HAP-1 (cell line): Measurements from ENCODE around the gene CRISP1.

Experiments
- DNase-seq, 2 experiments: peaks; one replicate each; pipeline ENCODE4 v3.0.0-alpha.2; 2016 to 2020; ENCODE audit warnings: low spot score in 2 of 2
- H3K27me3 ChIP-seq: fragments of 250-450 bp; sonication (Bioruptor Pico); 2 replicates; pipeline ENCODE4 v1.5.1; 2020; ENCODE audit warnings: low read depth, mild to moderate bottlenecking, moderate library complexity
- H3K36me3 ChIP-seq: fragments of 250-450 bp; sonication (Bioruptor Pico); replicated peaks from 2 replicates; pipeline ENCODE4 v1.5.1; 2020; ENCODE audit warnings: mild to moderate bottlenecking
- H3K4me1 ChIP-seq: fragments of 250-450 bp; sonication (Bioruptor Pico); 2 replicates; pipeline ENCODE4 v1.5.1; 2020; ENCODE audit warnings: mild to moderate bottlenecking
- H3K4me3 ChIP-seq: fragments of 250-450 bp; sonication (Bioruptor Pico); 2 replicates; pipeline ENCODE4 v1.5.1; 2020; ENCODE audit warnings: mild to moderate bottlenecking, moderate library complexity
- H3K9me3 ChIP-seq: fragments of 250-450 bp; sonication (Bioruptor Pico); 2 replicates; pipeline ENCODE4 v1.5.1; 2020; ENCODE audit warnings: mild to moderate bottlenecking, moderate library complexity
- in situ Hi-C: fragments of 300-500 bp; cut with MboI; formaldehyde crosslinking; loops from 3 replicates; pipeline ENCODE4 v1.14.3; 2020; ENCODE audit warnings: low sequenced_read_pairs, inconsistent platforms, mixed read lengths

CRISP1 gene

DNA sequence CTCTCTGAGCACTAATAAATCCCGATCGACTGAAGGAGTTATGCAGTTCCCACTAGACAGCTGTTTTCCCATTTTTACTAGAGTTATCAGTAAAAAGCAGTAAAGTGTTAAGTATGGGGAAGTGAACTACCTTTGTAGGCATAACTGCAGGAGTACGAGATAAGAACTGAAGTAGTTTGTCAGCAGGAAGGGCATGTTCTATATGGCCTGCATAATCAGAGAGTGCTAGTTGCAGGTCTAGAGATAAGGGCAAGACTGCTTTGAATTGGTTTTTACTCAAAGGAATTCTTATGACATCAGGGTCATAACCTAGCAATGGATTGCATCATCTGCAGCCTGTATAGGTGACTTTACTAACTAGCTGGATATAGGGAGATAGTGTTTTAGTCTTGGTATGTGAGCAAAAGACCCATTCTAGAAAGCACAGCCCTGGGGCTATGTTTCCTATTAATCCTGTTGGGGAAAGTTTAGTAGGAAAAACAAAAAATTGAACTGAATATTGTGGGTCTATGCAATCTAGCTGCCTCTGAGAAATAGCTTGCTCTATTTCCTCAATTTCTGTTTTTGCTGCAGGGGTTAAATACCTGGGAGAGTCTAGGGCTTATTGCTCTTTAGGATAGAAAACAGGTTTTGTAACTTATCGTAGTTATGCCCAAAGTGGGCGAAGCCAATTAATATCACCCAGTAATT is 22.6 kb upstream of the CRISP1 start:
- Histone ChIP-seq H3K4me3 (no peak overlapping the region), H3K36me3 (no peaks in the 10 kb centered on the region), H3K4me1 (0 out of 2 replicates have a peak, but pooled peaks cover 2% of the 10 kb centered on the region), H3K27me3 (no peaks in the 10 kb centered on the region), H3K9me3 (no peaks in the 10 kb centered on the region)
- no peak for DNase-seq
- in situ Hi-C loops, result no loop called here

DNA sequence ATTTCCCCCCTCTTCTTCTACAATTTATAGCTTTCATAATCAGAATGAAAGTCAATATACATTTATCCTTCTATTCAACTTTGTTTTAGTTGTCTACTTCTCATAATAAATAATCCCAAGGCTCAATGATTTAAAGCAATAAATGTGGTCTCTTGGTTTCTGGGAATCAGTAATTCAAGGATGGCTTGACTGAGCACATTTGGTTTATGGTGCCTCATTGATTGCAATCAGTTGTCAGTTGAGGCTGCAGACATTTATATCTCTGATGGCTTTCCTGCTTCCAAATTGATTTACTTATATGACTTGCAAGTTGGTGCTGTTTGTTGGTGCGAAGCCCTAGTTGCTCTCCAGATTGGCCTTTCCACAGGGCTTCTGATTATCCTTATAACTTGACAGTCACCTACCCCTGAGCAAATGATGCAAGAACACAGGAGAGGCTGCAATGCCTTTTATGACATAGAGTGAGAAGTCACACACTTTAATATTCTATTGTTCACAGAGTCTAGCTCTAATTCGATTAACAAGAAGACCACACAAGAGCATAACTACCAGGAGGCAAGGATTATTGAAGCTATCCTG is 2.7 kb upstream of the CRISP1 start:
- in situ Hi-C loops, result no loop called here
- no peaks in the 10 kb centered on the region for H3K36me3 ChIP-seq
- no peaks in the 10 kb centered on the region for H3K4me1 ChIP-seq
- no peak for DNase-seq
- H3K27me3 ChIP-seq, result no peaks in the 10 kb centered on the region; the same call in 1 of the 2 replicates
- H3K9me3 ChIP-seq, result no peaks in the 10 kb centered on the region
- H3K4me3 ChIP-seq, result no peak overlapping the region

DNA sequence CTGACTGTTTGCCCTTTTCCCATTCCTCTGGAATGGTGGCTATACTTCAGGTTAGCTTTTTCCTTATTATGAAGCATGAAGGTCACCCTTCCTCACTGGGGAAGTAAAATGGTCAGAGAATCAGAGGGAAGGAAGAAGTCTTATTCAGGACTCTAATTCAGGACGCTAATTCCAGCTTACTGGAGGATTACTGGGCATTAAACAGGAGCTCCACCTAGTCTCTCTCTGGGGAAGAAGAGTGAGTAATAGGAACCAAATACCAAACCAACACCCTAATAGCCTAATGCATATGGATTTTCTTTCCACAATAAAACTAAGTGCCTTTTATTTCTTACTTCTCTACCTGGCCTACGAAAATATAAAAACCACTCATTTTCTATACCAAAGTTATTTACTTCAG is 10.1 kb downstream of the CRISP1 start:
- DNase-seq, result no peak
- no peaks in the 10 kb centered on the region for H3K9me3 ChIP-seq
- no peaks in the 10 kb centered on the region; the same call in 1 of the 2 replicates for H3K27me3 ChIP-seq
- no peak overlapping the region for H3K4me3 ChIP-seq
- no peaks in the 10 kb centered on the region for H3K36me3 ChIP-seq
- H3K4me1 ChIP-seq, result no peaks in the 10 kb centered on the region
- in situ Hi-C loops, result no loop called here

DNA sequence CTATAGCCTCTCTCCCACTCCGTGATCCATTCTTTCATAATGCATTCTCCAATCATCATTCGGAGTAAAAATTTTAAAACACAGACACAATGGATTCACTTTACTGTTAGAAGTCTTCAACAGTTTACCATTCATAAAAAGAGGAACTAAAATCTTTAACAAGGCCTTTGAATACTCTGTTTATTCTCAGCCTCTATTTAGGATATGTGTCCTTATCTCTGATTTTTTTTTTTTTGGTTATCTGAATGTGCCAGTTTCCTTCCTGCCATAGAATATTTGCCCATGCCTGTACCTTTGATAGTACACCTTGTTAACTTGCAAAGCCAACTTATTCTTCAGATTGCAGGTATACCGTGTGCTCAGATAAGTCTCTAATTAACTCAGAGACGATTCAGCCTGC is 11.1 kb downstream of the CRISP1 start:
- in situ Hi-C loops, result no loop called here
- Histone ChIP-seq H3K9me3 (no peaks in the 10 kb centered on the region), H3K27me3 (no peaks in the 10 kb centered on the region; the same call in 1 of the 2 replicates), H3K4me1 (no peaks in the 10 kb centered on the region), H3K4me3 (no peak overlapping the region), H3K36me3 (no peaks in the 10 kb centered on the region)
- DNase-seq, result no peak

DNA sequence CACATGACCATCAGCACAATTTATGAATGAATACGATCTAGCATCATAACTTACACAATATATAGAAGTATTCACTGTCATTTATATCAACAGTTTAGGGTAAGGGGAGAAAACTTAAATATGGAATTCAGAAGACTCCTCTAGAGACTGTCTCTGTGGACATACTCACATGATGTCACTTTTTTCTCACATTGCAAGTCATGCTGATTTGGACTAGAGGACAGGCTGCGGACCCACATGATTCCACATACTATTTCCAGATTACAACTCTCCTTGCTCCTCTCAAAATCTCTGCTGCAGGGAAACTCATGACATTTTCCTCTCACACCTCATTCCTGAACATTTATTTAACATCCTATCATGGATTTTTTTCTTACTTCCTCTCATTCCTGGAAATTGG is 13.4 kb downstream of the CRISP1 start:
- H3K36me3 ChIP-seq, result no peaks in the 10 kb centered on the region
- H3K27me3 ChIP-seq, result no peaks in the 10 kb centered on the region; the same call in 1 of the 2 replicates
- in situ Hi-C loops, result no loop called here
- DNase-seq, result no peak
- no peaks in the 10 kb centered on the region for H3K9me3 ChIP-seq
- no peaks in the 10 kb centered on the region for H3K4me1 ChIP-seq
- H3K4me3 ChIP-seq, result no peak overlapping the region

DNA sequence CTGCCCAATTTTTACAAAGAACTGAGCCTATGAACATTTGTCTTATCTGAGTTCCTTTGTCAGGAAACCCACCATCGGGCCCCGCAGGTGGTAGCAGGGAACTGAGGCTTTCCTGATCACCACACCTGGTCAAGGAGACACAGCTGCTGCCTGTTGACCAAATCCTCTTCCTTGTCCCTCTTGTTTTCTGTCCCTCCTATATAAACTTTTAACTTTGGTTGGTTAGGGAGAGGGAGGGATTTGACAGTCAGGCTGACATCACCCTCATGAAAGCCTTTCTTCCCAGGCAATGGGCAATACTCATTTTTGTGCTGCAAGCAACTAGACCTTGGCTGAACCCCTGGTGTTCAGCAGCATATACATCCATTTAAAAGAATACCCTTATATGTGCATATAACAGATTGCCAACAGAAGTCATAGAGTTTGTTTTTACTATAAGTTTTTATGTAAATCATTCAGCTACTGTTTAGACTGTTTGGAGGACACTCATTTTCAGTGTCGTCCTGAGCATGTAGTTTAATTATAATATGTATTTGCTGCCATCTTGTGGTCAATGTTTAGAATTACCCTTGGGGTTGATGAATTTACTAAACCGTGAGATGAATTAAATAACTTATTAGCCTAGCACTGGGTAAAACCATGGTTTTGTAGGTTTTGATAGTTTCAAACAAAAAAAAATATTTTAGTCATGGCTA is 17.0 kb downstream of the CRISP1 start:
- in situ Hi-C loops, result loop anchor here (10.0 kb wide), 1 partner anchor 225 kb away; no protein-coding TSS in a partner anchor
- DNase-seq, result peak in 1 of 2 experiments; percentile 40
- no peaks in the 10 kb centered on the region for H3K36me3 ChIP-seq
- no peaks in the 10 kb centered on the region for H3K4me1 ChIP-seq
- no peaks in the 10 kb centered on the region for H3K9me3 ChIP-seq
- 0 out of 2 replicates have a peak, but pooled peaks cover 4% of the 10 kb centered on the region for H3K27me3 ChIP-seq
- H3K4me3 ChIP-seq, result no peak overlapping the region

DNA sequence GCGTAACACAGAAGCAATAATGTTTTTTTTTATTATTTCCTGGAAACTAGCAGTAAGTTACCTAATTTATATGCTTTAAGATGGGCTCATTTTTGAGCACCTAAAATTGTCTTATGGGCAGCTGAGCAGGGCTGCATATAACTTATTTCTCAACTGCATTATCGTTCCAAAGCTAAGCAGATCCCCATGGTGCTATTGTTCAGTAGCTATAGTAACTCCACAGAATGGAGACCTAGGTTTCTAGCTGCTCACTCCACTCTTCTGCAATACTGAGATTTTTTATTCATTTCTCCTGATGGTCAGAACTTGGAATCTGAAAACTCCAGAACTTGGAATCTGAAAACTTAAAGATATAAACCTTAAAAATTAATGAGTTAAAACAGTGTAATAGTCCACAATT is 18.7 kb downstream of the CRISP1 start:
- peaks cover 7% of the 10 kb centered on the region; the same call in 1 of the 2 replicates for H3K27me3 ChIP-seq
- no peak overlapping the region for H3K4me3 ChIP-seq
- no peak for DNase-seq
- no peaks in the 10 kb centered on the region for H3K4me1 ChIP-seq
- in situ Hi-C loops, result loop anchor here (10.0 kb wide), 1 partner anchor 223 kb away; no protein-coding TSS in a partner anchor
- no peaks in the 10 kb centered on the region for H3K36me3 ChIP-seq
- no peaks in the 10 kb centered on the region for H3K9me3 ChIP-seq

DNA sequence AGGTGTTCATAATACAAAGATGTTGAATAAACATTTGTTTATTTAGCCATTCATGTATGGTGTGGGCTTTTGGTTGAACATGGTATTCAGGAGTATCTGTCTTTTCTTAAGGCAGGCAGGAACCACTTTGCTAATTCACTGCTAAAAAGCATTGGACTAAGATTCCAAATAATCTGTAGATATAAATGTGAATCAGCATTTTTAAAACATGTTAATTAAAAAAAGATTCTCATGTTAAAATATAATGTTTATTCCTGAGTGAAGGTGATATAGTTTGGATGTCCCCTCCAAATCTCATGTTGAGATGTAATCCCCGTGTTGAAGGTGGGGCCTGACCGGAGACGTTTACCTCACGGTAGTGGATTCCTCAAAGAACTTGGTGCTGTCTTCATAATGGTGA is 19.3 kb downstream of the CRISP1 start:
- no peak overlapping the region for H3K4me3 ChIP-seq
- no peaks in the 10 kb centered on the region for H3K36me3 ChIP-seq
- no peaks in the 10 kb centered on the region for H3K9me3 ChIP-seq
- DNase-seq, result no peak
- no peaks in the 10 kb centered on the region for H3K4me1 ChIP-seq
- in situ Hi-C loops, result loop anchor here (10.0 kb wide), 1 partner anchor 222 kb away; no protein-coding TSS in a partner anchor
- H3K27me3 ChIP-seq, result peaks cover 7% of the 10 kb centered on the region; the same call in 1 of the 2 replicates

DNA sequence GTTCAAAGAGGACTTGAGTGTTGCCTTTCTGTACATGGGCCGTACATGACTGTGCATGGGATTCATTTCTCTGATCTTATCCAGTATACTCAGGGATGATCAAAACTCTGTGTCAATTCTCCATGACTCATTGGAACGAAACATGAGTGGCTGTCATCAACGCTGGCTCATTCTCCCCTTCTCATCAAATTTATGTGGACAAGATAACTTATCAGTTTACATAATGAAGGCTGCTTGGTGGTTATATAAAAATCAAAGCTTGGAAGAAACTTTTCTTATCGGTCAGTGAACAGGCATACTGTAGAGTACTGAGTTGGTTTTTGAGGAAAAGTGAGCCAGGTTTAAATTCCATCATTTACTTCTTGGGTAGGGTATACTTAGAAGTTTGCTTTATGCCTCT is 24.9 kb downstream of the CRISP1 start:
- no peaks in the 10 kb centered on the region for H3K4me1 ChIP-seq
- DNase-seq, result no peak
- H3K36me3 ChIP-seq, result no peaks in the 10 kb centered on the region
- no peaks in the 10 kb centered on the region for H3K9me3 ChIP-seq
- in situ Hi-C loops, result loop anchor here (10.0 kb wide), 1 partner anchor 217 kb away; no protein-coding TSS in a partner anchor
- H3K27me3 ChIP-seq, result peaks cover 3% of the 10 kb centered on the region; the same call in 1 of the 2 replicates
- H3K4me3 ChIP-seq, result no peak overlapping the region

DNA sequence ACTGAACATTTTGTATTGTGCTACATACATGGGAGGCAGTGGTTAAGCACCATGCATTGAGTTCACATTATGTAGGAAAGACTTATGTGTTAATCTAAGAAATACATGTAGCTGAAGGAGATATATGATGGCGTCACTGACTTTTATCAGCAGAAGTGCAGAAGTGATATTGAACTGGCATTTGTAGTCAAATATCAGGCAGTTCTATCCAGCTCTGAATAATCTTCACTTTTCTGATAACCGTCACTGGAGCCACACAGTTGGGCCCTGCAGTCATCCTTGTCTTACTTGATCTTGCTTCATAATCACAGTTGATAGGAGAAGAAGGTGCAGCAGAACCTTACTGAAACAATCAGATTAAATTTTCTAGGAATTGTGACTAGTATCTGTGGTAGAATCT is 26.4 kb downstream of the CRISP1 start:
- no peak overlapping the region for H3K4me3 ChIP-seq
- no peaks in the 10 kb centered on the region for H3K36me3 ChIP-seq
- H3K27me3 ChIP-seq, result peaks cover 3% of the 10 kb centered on the region; the same call in 1 of the 2 replicates
- H3K9me3 ChIP-seq, result no peaks in the 10 kb centered on the region
- H3K4me1 ChIP-seq, result no peaks in the 10 kb centered on the region
- no peak for DNase-seq
- in situ Hi-C loops, result loop anchor here (10.0 kb wide), 1 partner anchor 215 kb away; no protein-coding TSS in a partner anchor

DNA sequence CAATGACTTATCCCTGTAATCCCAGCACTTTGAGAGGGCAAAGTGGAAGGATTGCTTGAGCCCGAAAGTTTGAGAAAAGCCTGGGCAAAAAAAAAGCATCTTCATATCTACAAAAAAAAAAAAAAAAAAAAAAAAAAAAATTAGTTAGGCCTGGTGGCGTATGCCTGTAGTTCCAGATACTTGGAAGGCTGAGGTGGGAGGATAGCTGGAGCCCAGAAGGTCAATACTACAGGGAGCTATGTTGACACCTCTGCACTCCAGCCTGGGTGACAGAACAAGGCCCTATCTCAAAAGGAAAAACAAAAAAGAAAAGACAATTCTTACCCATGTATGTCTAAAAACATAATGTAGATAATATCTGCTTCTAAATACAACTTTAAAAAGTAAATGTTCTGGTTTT is 27.2 kb downstream of the CRISP1 start:
- Histone ChIP-seq H3K36me3 (no peaks in the 10 kb centered on the region), H3K4me3 (no peak overlapping the region), H3K9me3 (no peaks in the 10 kb centered on the region), H3K4me1 (no peaks in the 10 kb centered on the region; the same call in none of the 2 replicates), H3K27me3 (peaks cover 3% of the 10 kb centered on the region; the same call in 1 of the 2 replicates)
- in situ Hi-C loops, result no loop called here
- DNase-seq, result no peak

DNA sequence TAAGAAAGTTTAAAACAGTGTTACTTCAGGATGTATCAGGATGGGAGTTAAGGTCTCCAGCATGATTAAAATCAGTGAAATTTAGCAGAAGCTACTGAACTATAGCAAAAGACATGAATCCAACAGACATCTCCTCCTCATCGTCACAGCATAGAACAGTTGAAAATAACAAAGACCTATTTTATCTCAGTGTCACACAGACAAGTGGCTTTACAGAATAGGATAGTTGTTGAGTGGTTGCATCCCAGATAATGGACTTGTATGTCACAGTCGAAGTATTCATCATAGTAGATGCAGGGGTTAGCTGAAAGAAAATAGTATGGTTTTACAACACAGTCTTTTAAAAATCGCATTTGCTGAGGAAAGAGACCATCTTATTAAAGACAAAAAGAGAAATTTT is 31.2 kb downstream of the CRISP1 start:
- Histone ChIP-seq H3K27me3 (no peaks in the 10 kb centered on the region), H3K4me1 (peaks cover 14% of the 10 kb centered on the region), H3K36me3 (no peaks in the 10 kb centered on the region), H3K9me3 (no peaks in the 10 kb centered on the region), H3K4me3 (no peak overlapping the region)
- in situ Hi-C loops, result no loop called here
- DNase-seq, result no peak

DNA sequence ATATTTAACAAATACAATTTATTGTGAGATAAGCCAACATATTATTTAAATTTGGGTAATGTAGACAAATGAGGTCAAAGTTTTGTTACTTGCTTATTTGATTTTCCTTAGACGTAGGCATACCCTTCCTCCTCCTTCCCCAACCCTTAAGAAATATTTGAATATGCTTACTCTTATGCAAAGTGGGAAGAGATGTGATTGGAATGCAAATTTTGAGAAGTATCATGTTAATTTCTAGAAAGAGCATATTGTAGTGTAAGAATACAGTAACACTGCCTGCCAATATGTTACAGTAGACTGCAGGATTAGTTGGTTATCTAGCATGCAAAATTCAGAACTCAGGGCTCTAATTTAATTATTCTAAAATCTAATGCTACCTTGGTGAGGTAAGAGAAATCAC is 32.9 kb downstream of the CRISP1 start:
- no peak overlapping the region for H3K4me3 ChIP-seq
- in situ Hi-C loops, result no loop called here
- H3K9me3 ChIP-seq, result no peaks in the 10 kb centered on the region
- DNase-seq, result peak in 1 of 2 experiments; percentile 53
- H3K4me1 ChIP-seq, result peaks cover 14% of the 10 kb centered on the region
- H3K27me3 ChIP-seq, result no peaks in the 10 kb centered on the region
- H3K36me3 ChIP-seq, result no peaks in the 10 kb centered on the region
